SK-N-SH treated with all-trans-retinoic acid at 6 μM for 48 hours (cell line): ENCODE results near the gene FLT3.

Experiments
- ATAC-seq: fragments of 200-7000 bp; cut with Tn5 transposase; 3 replicates; pipeline ENCODE4 v1.9.1; 2020; ENCODE audit warnings: mild to moderate bottlenecking, moderate library complexity
- BACH2 ChIP-seq: fragments of 250-450 bp; sonication (Bioruptor Pico); IDR thresholded peaks from 2 replicates; pipeline ENCODE4 v1.9.0; 2021; ENCODE audit warnings: mild to moderate bottlenecking, borderline replicate concordance
- CSDC2 ChIP-seq: fragments of 250-450 bp; sonication (Bioruptor Pico); IDR thresholded peaks from 2 replicates; pipeline ENCODE4 v1.5.0; 2020; ENCODE audit warnings: mild to moderate bottlenecking, moderate library complexity
- ESRRG ChIP-seq: fragments of 250-450 bp; sonication (Bioruptor Pico); IDR thresholded peaks from 2 replicates; pipeline ENCODE4 v1.6.1; 2021; ENCODE audit warnings: mild to moderate bottlenecking
- ISL1 ChIP-seq: fragments of 250-450 bp; sonication (Bioruptor Pico); IDR thresholded peaks from 2 replicates; pipeline ENCODE4 v2.1.2; 2022; ENCODE audit warnings: mild to moderate bottlenecking, moderate library complexity
- OSR1 ChIP-seq: fragments of 250-450 bp; sonication (Bioruptor Pico); IDR thresholded peaks from 2 replicates; pipeline ENCODE4 v1.8.0; 2022; ENCODE audit warnings: moderate library complexity, mild to moderate bottlenecking, inconsistent platforms
- PATZ1 ChIP-seq: fragments of 250-450 bp; sonication (Bioruptor Pico); IDR thresholded peaks from 2 replicates; pipeline ENCODE4 v1.8.0; 2020; ENCODE audit warnings: mild to moderate bottlenecking, moderate library complexity, borderline replicate concordance
- POU6F1 ChIP-seq: fragments of 250-450 bp; sonication (Bioruptor Pico); IDR thresholded peaks from 2 replicates; pipeline ENCODE4 v1.8.0; 2021; ENCODE audit warnings: low read depth, mild to moderate bottlenecking, moderate library complexity, borderline replicate concordance
- RARB ChIP-seq: fragments of 250-450 bp; sonication (Bioruptor Pico); IDR thresholded peaks from 2 replicates; pipeline ENCODE4 v1.8.0; 2021; ENCODE audit warnings: mild to moderate bottlenecking, moderate library complexity
- SNAI2 ChIP-seq: fragments of 250-450 bp; sonication (Bioruptor Pico); IDR thresholded peaks from 2 replicates; pipeline ENCODE4 v1.5.0; 2020; ENCODE audit warnings: mild to moderate bottlenecking, moderate library complexity
- TCF4 ChIP-seq: fragments of 250-450 bp; sonication (Bioruptor Pico); IDR thresholded peaks from 2 replicates; pipeline ENCODE4 v1.8.0; 2021; ENCODE audit warnings: mild to moderate bottlenecking, moderate library complexity, borderline replicate concordance
- TOX ChIP-seq: fragments of 250-450 bp; sonication (Bioruptor Pico); IDR thresholded peaks from 2 replicates; pipeline ENCODE4 v1.8.0; 2021; ENCODE audit warnings: mild to moderate bottlenecking, moderate library complexity, borderline replicate concordance
- TSHZ2 ChIP-seq: fragments of 250-450 bp; sonication (Bioruptor Pico); IDR thresholded peaks from 2 replicates; pipeline ENCODE4 v1.5.0; 2020; ENCODE audit warnings: mild to moderate bottlenecking, moderate library complexity
- ZC3H10 ChIP-seq: fragments of 250-450 bp; sonication (Bioruptor Pico); IDR thresholded peaks from 2 replicates; pipeline ENCODE4 v1.5.1; 2021; ENCODE audit warnings: mild to moderate bottlenecking, moderate library complexity
- ZFP3 ChIP-seq: fragments of 250-450 bp; sonication (Bioruptor Pico); IDR thresholded peaks from 2 replicates; pipeline ENCODE4 v1.5.0; 2020; ENCODE audit warnings: mild to moderate bottlenecking, moderate library complexity
- ZFP30 ChIP-seq: fragments of 450-650 bp; formaldehyde crosslinking; IDR thresholded peaks from 2 replicates; pipeline ENCODE4 v1.5.0; 2022; ENCODE audit warnings: mild to moderate bottlenecking, moderate library complexity
- ZNF565 ChIP-seq: fragments of 450-650 bp; formaldehyde crosslinking; conservative IDR thresholded peaks from 2 replicates; pipeline ENCODE4 v1.5.0; 2020; ENCODE audit warnings: low read depth, mild to moderate bottlenecking, moderate library complexity
- ZNF8 ChIP-seq: fragments of 450-650 bp; formaldehyde crosslinking; IDR thresholded peaks from 2 replicates; pipeline ENCODE4 v1.5.0; 2020; ENCODE audit warnings: mild to moderate bottlenecking, moderate library complexity
- TF ChIP-seq, protein P1 (sequence below): fragments of 250-450 bp; sonication (Bioruptor Pico); IDR thresholded peaks from 2 replicates; pipeline ENCODE4 v1.5.1; 2020; ENCODE audit warnings: low read depth, mild to moderate bottlenecking, moderate library complexity
- TF ChIP-seq, protein P2 (sequence below): fragments of 250-450 bp; sonication (Bioruptor Pico); IDR thresholded peaks from 2 replicates; pipeline ENCODE4 v1.5.1; 2021; ENCODE audit warnings: mild to moderate bottlenecking, moderate library complexity

FLT3 gene

GRCh38 chr13:27997904-27998522, 102.4 kb downstream of the FLT3 start:
- TF ChIP-seq ZC3H10 = no peak
- no peak for TF ChIP-seq ZFP30 (CRISPR knock-in tag)
- peak; percentile 86 for ATAC-seq

DNA sequence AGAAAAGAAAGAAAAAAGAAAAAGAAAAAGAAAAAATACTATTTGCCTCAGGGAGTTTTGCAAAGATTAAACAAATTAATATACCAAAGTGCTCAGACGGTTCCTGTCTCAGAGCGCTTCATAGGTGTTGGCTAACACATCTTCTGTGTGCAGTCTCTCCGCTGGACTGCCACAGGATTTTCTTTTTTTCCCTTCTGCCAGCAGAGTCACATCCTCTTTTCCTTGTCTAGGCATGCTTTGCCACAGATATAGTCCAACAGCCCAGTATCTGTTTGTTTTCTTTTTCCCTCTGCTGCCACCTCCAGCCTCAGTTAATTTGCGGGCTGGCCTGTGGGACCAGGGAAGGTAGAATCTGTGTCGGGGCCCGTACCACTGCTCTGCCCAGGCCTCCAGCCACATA, 108.5 kb downstream of the FLT3 start:
- TF ChIP-seq, protein P1, sequence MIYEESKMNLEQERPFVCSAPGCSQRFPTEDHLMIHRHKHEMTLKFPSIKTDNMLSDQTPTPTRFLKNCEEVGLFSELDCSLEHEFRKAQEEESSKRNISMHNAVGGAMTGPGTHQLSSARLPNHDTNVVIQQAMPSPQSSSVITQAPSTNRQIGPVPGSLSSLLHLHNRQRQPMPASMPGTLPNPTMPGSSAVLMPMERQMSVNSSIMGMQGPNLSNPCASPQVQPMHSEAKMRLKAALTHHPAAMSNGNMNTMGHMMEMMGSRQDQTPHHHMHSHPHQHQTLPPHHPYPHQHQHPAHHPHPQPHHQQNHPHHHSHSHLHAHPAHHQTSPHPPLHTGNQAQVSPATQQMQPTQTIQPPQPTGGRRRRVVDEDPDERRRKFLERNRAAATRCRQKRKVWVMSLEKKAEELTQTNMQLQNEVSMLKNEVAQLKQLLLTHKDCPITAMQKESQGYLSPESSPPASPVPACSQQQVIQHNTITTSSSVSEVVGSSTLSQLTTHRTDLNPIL (CRISPR knock-in tag) = no peak
- TF ChIP-seq TCF4 (CRISPR knock-in tag) (no peak), BACH2 (CRISPR knock-in tag) (no peak), PATZ1 (CRISPR knock-in tag) (no peak), TOX (CRISPR knock-in tag) (no peak), POU6F1 (CRISPR knock-in tag) (no peak), ZFP3 (CRISPR knock-in tag) (no peak), TSHZ2 (CRISPR knock-in tag) (no peak), ESRRG (CRISPR knock-in tag) (no peak), RARB (no peak), SNAI2 (CRISPR knock-in tag) (no peak), CSDC2 (CRISPR knock-in tag) (no peak), ZNF8 (CRISPR knock-in tag) (no peak)
- ATAC-seq = no peak

DNA sequence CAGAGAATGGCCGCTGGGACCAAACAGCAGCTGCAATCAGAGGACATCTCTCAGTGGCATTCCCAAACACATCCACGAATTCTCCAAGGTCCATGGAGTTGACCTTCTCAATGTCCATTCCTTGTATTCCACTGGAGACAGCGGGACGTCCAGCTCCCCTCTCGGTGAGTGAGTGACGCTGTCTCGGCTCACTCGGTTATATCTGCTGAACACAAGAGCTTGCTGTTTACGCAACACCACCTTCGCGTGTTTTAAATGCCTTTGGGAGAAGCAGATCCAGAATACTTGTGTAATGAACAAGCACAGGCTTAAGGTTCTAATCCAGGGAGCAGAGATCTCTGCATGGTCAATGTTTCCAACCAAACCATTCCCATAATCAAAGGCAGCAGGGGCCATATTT, 111.9 kb downstream of the FLT3 start, which contains the start of gene URAD:
Gene URAD, minus strand, starts transcription at position 174 of the 400 bp plus-strand sequence. Its CDS starts 56 bp downstream, at position 118.
- TF ChIP-seq CSDC2 (CRISPR knock-in tag) (no peak), ESRRG (CRISPR knock-in tag) (no peak)
- ATAC-seq = no peak

DNA sequence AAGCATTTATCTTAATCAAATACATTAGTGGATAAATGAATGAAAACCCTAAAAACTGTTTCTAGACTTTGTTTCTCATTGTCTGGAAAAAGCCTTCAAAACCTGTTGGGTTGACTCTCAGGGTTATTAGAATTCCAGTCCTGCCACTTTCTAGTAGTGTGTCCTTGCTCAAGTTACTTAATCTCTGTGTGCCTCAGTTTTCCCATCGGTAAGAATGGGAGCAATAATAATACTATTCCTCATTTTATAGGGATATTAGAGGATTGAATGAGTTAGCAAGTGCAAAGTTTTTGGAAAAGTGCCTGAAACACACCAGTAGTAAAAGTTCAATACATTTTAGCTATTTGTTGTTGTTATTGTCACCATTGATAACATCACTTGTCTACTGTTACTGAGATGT, 114.8 kb downstream of the FLT3 start:
- ATAC-seq = no peak
- no peak for TF ChIP-seq ZNF8 (CRISPR knock-in tag)
- TF ChIP-seq OSR1 (CRISPR knock-in tag) = no peak
- TF ChIP-seq RARB = no peak
- no peak for TF ChIP-seq ZNF565 (CRISPR knock-in tag)
- TF ChIP-seq ISL1 (CRISPR knock-in tag) = no peak
- no peak for TF ChIP-seq SNAI2 (CRISPR knock-in tag)
- TF ChIP-seq, protein P2, sequence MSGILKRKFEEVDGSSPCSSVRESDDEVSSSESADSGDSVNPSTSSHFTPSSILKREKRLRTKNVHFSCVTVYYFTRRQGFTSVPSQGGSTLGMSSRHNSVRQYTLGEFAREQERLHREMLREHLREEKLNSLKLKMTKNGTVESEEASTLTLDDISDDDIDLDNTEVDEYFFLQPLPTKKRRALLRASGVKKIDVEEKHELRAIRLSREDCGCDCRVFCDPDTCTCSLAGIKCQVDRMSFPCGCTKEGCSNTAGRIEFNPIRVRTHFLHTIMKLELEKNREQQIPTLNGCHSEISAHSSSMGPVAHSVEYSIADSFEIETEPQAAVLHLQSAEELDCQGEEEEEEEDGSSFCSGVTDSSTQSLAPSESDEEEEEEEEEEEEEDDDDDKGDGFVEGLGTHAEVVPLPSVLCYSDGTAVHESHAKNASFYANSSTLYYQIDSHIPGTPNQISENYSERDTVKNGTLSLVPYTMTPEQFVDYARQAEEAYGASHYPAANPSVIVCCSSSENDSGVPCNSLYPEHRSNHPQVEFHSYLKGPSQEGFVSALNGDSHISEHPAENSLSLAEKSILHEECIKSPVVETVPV (CRISPR knock-in tag) = no peak
- no peak for TF ChIP-seq ESRRG (CRISPR knock-in tag)
- TF ChIP-seq BACH2 (CRISPR knock-in tag) = no peak
